Mammary epithelial cell (primary cell): ENCODE measurements around the gene SLC35D2.

Experiments used
- EZH2 ChIP-seq: IDR thresholded peaks from 2 replicates; pipeline ENCODE4 v1.6.1; 2012; ENCODE audit warnings: low read length, inconsistent platforms, borderline replicate concordance
- TF ChIP-seq, protein P1 (sequence below), 2 donors: IDR thresholded peaks in 1 of 2; conservative IDR thresholded peaks in 1 of 2; 2 replicates each; pipeline ENCODE4 v1.5.1; 2011 to 2012; ENCODE audit warnings: inconsistent platforms in 2 of 2, low read length in 2 of 2, mild to moderate bottlenecking in 2 of 2, control low read depth in 1 of 2, low read depth in 1 of 2; ENCODE audit not compliant: insufficient read depth in 1 of 2; ENCODE audit errors: extremely low read depth in 1 of 2

DNA sequence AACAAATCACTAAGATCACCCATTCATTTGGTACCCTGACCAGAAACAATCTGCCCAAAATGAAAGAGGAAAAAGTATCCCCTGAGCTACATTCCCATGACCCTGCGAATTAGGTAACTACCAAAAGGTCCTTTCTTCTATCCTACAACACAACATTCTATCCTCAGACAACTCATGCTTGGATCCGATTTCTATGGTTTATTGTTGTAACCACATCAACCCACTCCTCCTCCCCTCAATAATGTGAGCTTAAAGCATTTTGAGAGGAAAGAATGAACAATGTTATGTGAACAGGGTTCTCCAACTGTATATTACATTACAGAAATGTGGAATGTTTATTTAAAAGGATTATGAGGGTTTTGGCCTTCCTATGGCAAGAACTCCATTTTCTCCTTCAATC is 4.0 kb downstream of the SLC35D2 start:
- TF ChIP-seq, protein P1, sequence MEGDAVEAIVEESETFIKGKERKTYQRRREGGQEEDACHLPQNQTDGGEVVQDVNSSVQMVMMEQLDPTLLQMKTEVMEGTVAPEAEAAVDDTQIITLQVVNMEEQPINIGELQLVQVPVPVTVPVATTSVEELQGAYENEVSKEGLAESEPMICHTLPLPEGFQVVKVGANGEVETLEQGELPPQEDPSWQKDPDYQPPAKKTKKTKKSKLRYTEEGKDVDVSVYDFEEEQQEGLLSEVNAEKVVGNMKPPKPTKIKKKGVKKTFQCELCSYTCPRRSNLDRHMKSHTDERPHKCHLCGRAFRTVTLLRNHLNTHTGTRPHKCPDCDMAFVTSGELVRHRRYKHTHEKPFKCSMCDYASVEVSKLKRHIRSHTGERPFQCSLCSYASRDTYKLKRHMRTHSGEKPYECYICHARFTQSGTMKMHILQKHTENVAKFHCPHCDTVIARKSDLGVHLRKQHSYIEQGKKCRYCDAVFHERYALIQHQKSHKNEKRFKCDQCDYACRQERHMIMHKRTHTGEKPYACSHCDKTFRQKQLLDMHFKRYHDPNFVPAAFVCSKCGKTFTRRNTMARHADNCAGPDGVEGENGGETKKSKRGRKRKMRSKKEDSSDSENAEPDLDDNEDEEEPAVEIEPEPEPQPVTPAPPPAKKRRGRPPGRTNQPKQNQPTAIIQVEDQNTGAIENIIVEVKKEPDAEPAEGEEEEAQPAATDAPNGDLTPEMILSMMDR (conservative IDR thresholded peaks at IDR 0.05 in 1 of 2, IDR thresholded peaks at IDR 0.05 in 1 of 2; ENCODE audit: extremely low read depth in 1 of 2, insufficient read depth in 1 of 2, low read depth in 1 of 2, low read length in 2 of 2): no peak
- no peak for TF ChIP-seq EZH2
